Measurements from ENCODE around the gene ANXA11.

- no peak for TF ChIP-seq POLR2AphosphoS5 (IDR thresholded peaks at IDR 0.05; ENCODE audit: low read depth, low read length)
- TF ChIP-seq POLR2A (IDR thresholded peaks at IDR 0.05; ENCODE audit: low read depth, low read length) = no peak
- no peak for TF ChIP-seq POU2F2 (IDR thresholded peaks at IDR 0.05; ENCODE audit: low read depth, low read length)
- no peak for TF ChIP-seq SPI1 (IDR thresholded peaks at IDR 0.05; ENCODE audit: low read depth, low read length)
- TF ChIP-seq TAF1 (IDR thresholded peaks at IDR 0.05; ENCODE audit: low read depth, low read length) = no peak
These were observed 67.4 kb downstream of the ANXA11 start for GRCh38 chr10:80137920-80138319.

Data from GM12891 (cell line).